ENCODE data around the gene SLCO4A1.
"Not testable (repeated sequence)": the region's sequence is repeated elsewhere in the genome, so short reads cannot be mapped to it uniquely, and the experiment has no call there.

Gene SLCO4A1

DNA sequence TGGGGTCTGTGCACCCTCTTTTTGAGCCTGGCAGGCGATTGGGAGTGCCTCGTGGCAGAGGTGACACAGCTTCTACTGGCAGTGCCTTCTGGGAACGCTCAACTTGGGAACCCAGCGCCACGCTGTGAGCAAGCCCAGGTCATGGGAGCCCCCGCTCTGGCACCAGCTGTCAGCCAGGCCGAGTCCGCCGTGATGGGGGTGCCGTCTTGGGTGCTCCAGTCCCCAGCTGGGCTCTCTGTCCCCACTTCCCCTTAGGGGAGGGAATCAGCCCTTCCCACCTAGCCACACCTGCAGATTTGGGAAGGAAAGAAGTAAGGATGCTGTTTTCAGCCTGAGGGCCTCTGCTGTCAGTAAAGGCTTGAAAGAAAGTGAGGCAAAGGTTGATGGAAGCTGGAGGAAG lies 35.4 kb downstream of the SLCO4A1 start:
- H3K4me3 Mint-ChIP-seq, result no peak overlapping the region
- H3K9me3 Mint-ChIP-seq, result peaks cover 30% of the 10 kb centered on the region
- no peak overlapping the region for H3K27ac Mint-ChIP-seq
- H3K4me1 Mint-ChIP-seq, result peaks cover 16% of the 10 kb centered on the region
- TF ChIP-seq, protein P1, sequence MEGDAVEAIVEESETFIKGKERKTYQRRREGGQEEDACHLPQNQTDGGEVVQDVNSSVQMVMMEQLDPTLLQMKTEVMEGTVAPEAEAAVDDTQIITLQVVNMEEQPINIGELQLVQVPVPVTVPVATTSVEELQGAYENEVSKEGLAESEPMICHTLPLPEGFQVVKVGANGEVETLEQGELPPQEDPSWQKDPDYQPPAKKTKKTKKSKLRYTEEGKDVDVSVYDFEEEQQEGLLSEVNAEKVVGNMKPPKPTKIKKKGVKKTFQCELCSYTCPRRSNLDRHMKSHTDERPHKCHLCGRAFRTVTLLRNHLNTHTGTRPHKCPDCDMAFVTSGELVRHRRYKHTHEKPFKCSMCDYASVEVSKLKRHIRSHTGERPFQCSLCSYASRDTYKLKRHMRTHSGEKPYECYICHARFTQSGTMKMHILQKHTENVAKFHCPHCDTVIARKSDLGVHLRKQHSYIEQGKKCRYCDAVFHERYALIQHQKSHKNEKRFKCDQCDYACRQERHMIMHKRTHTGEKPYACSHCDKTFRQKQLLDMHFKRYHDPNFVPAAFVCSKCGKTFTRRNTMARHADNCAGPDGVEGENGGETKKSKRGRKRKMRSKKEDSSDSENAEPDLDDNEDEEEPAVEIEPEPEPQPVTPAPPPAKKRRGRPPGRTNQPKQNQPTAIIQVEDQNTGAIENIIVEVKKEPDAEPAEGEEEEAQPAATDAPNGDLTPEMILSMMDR (IDR thresholded peaks at IDR 0.05), result no peak
- no peak for DNase-seq
- H3K36me3 Mint-ChIP-seq (ENCODE audit: low read depth), result peaks cover 5% of the 10 kb centered on the region
- H3K27me3 Mint-ChIP-seq (ENCODE audit: low read depth, poor library complexity), result peaks cover 52% of the 10 kb centered on the region

DNA sequence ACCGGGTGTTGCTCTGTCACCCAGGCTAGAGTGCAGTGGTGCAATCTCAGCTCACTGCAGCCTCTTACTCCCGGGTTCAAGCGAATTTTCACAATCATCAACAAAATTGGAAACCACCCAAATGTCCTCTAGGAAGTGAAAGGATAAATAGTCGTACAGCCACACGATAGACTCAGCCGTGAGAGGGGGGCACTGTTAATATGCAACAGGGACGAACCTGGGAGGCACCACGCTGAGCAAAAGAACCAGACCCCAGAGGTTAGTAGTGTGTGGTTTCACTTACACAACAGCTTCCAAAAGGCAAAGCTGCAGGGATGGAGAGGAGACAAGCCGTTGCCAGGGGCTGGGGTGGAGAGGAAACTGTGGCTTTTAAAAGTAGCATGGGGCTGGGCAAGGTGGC lies 36.2 kb downstream of the SLCO4A1 start:
- Mint-ChIP-seq H3K27ac (no peak overlapping the region), H3K9me3 (peaks cover 30% of the 10 kb centered on the region), H3K27me3 (ENCODE audit: low read depth, poor library complexity) (peaks cover 60% of the 10 kb centered on the region), H3K36me3 (ENCODE audit: low read depth) (peaks cover 5% of the 10 kb centered on the region), H3K4me3 (no peak overlapping the region), H3K4me1 (peaks cover 22% of the 10 kb centered on the region)
- TF ChIP-seq, protein P1 (IDR thresholded peaks at IDR 0.05), result no peak
- DNase-seq, result no peak

DNA sequence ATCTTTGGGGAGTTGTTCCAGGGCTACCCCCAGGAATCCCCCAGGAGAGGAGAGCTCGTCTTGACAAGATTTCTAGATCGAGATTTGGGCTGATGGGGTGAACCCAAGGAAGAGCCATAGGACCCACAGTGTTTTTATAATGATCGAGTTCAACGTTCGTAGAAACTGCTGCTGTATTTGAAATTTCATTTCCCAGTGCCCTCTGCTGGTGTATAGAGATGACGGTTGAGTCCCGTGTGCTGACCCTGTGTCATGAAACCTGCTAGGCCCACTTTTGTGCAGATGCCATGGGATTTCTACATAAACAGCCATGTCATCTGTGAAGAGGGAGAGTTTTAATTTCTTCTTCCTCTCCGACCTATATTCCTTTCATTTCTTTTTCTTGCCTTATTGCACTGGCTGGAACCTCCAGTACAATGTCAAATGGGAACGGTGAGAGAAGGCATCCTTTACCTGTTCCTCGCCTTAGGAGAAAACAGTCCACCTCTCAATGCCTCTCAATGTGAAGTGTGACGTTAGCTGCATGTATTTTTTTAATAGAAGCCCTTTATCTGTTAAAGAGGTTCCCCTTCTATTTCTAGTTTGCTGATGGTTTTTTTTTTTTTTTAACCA lies 37.8 kb downstream of the SLCO4A1 start:
- peaks cover 58% of the 10 kb centered on the region for H3K27me3 Mint-ChIP-seq (ENCODE audit: low read depth, poor library complexity)
- no peak overlapping the region for H3K27ac Mint-ChIP-seq
- TF ChIP-seq, protein P1 (IDR thresholded peaks at IDR 0.05), result no peak
- H3K36me3 Mint-ChIP-seq (ENCODE audit: low read depth), result peaks cover 5% of the 10 kb centered on the region
- H3K4me3 Mint-ChIP-seq, result no peak overlapping the region
- peaks cover 20% of the 10 kb centered on the region for H3K4me1 Mint-ChIP-seq
- DNase-seq, result no peak
- peaks cover 30% of the 10 kb centered on the region for H3K9me3 Mint-ChIP-seq

DNA sequence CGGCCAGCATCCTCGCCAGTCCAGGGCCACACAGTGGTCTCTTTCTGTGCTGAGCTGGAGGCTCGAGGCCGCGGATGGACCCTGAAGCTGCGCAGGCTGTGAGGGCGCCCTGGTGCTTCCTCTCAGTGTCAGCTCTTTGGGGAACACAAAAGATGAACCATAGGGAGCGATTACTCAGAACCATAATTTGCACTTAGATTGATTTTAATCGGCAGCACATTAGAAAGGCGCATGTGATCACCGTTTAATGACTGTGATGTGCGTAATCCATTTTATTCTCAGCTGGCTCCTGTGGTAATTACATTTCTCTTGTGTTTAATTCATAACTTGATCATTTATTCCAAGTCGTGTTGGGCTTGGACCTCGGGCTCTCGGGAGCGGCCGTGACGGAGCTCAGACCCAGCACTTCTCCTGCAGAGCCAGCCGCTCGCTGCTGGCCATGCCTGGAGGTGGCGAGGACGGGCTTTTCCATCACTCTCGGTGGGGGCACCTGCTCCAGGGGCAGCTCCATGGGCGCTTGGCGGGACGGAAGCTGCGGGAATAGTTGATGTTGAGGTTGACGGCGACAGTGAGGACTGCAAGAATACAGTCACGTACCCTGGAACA lies 40.7 kb downstream of the SLCO4A1 start:
- Mint-ChIP-seq H3K9me3 (peaks cover 30% of the 10 kb centered on the region), H3K36me3 (ENCODE audit: low read depth) (peaks cover 5% of the 10 kb centered on the region), H3K27me3 (ENCODE audit: low read depth, poor library complexity) (peaks cover 49% of the 10 kb centered on the region), H3K4me3 (no peak overlapping the region), H3K27ac (no peak overlapping the region), H3K4me1 (peaks cover 40% of the 10 kb centered on the region)
- TF ChIP-seq, protein P1 (IDR thresholded peaks at IDR 0.05), result no peak
- no peak for DNase-seq

DNA sequence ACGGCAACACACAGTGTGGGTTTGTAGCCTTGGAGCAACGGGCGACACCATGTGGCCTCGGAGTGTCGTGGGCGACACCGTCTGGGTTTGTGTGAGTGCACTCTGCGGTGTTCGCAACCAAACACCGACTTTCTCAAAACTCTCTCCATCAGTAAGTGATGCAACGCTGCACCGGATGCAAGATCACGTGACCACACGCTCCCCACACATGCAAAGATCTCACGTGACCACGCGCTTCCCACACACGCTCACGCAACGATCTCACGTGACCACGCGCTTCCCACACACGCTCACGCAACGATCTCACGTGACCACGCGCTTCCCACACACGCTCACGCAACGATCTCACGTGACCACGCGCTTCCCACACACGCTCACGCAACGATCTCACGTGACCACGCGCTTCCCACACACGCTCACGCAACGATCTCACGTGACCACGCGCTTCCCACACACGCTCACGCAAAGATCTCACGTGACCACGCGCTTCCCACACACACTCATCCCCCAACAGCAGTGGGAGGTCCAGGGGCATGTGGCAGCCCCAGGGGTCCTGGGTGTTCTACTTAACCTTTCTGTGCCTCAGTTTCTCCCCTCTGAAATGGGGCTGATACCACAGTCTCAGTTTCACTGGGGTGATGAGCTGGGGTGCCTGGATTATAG lies 41.5 kb downstream of the SLCO4A1 start:
- not testable (repeated sequence) for H3K36me3 Mint-ChIP-seq (ENCODE audit: low read depth); H3K27ac Mint-ChIP-seq; DNase-seq; H3K4me3 Mint-ChIP-seq
- H3K27me3 Mint-ChIP-seq (ENCODE audit: low read depth, poor library complexity), result peaks cover 42% of the 10 kb centered on the region
- H3K4me1 Mint-ChIP-seq, result peaks cover 48% of the 10 kb centered on the region
- peaks cover 25% of the 10 kb centered on the region for H3K9me3 Mint-ChIP-seq

DNA sequence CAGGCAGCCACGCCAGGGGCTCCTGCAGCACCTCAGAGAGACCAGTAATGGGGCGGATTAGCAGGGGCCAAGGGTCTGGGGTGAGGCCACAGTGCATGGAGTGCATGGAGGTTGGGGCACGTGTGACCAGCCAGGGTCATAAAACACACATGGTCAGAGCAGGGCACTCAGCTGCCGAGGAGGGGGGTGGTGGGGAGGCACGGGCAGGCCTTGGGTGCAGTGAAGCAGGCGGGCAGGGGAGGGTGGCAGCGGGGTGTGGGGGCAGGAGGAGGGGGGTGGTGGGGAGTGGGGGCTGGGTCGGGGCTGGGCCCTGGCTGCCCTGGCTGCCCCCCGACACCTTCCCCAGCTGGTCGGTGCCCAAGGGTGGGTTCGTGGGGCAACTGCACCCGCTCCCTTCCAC lies 42.7 kb downstream of the SLCO4A1 start:
- TF ChIP-seq, protein P1 (IDR thresholded peaks at IDR 0.05), result no peak
- H3K36me3 Mint-ChIP-seq (ENCODE audit: low read depth), result peaks cover 5% of the 10 kb centered on the region
- H3K4me1 Mint-ChIP-seq, result peaks cover 54% of the 10 kb centered on the region
- DNase-seq, result peak; percentile 38
- peaks cover 39% of the 10 kb centered on the region for H3K27me3 Mint-ChIP-seq (ENCODE audit: low read depth, poor library complexity)
- H3K9me3 Mint-ChIP-seq, result peaks cover 18% of the 10 kb centered on the region
- H3K27ac Mint-ChIP-seq, result no peak overlapping the region
- H3K4me3 Mint-ChIP-seq, result no peak overlapping the region
